Suprapubic skin (tissue), 3 donors: Measurements from ENCODE around the gene HACE1.

Source experiments
- POLR2A ChIP-seq, 2 donors: fragments of 450-650 bp; IDR thresholded peaks; one replicate each; pipeline ENCODE4 v1.6.1; 2017; ENCODE audit warnings: antibody characterized with exemption in 2 of 2, mild to moderate bottlenecking in 2 of 2, moderate library complexity in 2 of 2
- TF ChIP-seq, protein P1 (sequence below), 2 donors: fragments of 200-600 bp in 1 of 2; fragments of 450-650 bp in 1 of 2; sonication (generic) in 1 of 2; IDR thresholded peaks; one replicate each; pipeline ENCODE4 v1.5.1; 2016 to 2019; ENCODE audit warnings: antibody characterized with exemption in 2 of 2, mild to moderate bottlenecking in 1 of 2, moderate library complexity in 1 of 2

DNA sequence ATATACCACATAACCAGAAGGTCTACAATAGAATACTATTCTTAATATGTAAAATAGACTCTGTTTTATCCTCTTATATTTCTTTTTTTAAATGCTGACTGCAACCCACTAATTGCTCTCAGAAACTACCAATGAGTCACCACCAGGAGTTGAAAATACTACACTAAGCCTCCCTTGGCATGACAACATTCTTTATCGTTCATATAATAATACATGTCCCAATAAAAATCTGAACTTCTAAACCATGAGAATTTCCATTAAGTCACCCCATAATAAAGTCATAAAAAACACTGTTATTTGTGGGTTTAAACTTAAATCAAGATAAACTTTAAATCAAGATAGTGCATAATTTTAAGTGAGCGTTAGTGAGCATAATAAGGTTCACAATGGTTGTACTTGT, 4.2 kb downstream of the HACE1 start:
- TF ChIP-seq, protein P1, sequence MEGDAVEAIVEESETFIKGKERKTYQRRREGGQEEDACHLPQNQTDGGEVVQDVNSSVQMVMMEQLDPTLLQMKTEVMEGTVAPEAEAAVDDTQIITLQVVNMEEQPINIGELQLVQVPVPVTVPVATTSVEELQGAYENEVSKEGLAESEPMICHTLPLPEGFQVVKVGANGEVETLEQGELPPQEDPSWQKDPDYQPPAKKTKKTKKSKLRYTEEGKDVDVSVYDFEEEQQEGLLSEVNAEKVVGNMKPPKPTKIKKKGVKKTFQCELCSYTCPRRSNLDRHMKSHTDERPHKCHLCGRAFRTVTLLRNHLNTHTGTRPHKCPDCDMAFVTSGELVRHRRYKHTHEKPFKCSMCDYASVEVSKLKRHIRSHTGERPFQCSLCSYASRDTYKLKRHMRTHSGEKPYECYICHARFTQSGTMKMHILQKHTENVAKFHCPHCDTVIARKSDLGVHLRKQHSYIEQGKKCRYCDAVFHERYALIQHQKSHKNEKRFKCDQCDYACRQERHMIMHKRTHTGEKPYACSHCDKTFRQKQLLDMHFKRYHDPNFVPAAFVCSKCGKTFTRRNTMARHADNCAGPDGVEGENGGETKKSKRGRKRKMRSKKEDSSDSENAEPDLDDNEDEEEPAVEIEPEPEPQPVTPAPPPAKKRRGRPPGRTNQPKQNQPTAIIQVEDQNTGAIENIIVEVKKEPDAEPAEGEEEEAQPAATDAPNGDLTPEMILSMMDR (IDR thresholded peaks at IDR 0.05), result no peak
- TF ChIP-seq POLR2A (IDR thresholded peaks at IDR 0.05), result no peak
